Measurements from ENCODE around the gene TRUB2. TPM values are rescaled to one million over a fixed set of nuclear protein-coding genes. Genes with fewer than 3 reads are reported as not detected.

Gene TRUB2
- polyA plus RNA-seq, 6 donors from 2014 or later = 12.7 to 23.4 (median 22.1) TPM

DNA sequence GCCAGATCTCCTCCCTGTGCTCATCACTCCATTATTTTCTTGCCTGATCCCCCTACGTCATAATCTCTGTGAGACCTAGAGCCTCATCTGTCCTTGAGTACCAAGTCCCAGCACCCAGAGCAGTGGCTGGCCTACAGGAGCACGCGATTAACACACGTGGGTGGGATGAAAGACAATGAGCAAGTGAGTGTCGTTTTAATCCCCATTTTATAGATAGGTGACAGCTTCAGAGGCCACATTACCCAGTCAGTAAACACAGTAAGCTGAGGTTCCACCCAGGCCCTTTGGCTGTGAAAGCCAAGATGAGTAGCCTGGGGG is 17.3 kb downstream of the TRUB2 start:
- Mint-ChIP-seq H3K27ac (peak overlapping the region in 1 of 6 donors; percentile 17), H3K27me3 (no peaks in the 10 kb centered on the region), H3K4me3 (no peak overlapping the region), H3K4me1 (no peaks in the 10 kb centered on the region), H3K36me3 (peaks cover 5 to 8% of the 10 kb centered on the region in 2 donors), H3K9me3 (no peaks in the 10 kb centered on the region)
- DNase-seq = no peak
- no peak for ATAC-seq (ENCODE audit: low read depth in 2 of 2)

DNA sequence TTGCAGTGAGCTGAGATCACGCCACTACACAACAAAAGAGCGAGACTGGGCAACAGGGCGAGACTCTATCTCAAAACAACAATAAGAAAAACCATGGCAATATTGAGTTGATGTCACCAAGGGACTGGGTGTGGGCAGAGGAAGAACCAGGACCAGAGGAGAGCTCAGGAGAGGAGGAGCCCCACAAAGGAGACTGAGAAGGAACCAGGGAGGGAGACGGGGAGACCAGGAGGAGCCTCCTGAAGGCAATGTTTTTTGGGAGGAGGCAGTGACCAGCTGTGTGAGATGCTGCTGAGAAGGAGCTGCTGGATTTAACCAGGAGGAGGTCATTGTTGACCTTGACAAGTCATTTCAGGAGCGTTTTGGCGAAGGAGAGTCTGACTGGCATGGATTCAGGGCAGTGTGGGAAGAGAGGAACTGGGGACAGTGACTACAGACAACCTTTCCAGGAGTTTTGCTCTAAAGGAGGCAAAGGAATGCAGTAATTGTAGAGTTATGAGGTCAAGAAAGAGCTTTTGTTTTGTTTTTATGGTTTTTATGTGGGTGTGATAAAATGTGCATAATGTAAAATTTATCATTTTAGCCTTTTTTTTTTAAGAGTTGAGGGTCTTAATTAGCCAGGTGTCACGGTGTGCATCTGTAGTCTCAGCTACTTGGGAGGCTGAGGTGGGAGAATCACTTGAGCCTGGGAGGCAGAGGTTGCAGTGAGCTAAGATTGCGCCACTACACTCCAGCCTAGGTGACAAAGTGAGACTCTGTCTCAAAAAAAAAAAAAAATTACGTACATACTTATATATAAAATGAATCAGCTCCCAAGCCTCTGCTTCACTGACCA is 17.9 kb downstream of the TRUB2 start:
- Mint-ChIP-seq H3K27me3 (no peaks in the 10 kb centered on the region), H3K4me1 (no peaks in the 10 kb centered on the region), H3K9me3 (no peaks in the 10 kb centered on the region), H3K36me3 (peaks cover 5 to 6% of the 10 kb centered on the region in 2 donors), H3K4me3 (no peak overlapping the region), H3K27ac (peak overlapping the region in 3 of 6 donors; percentile 4 to 33 (median 17))
- DNase-seq (no peak), ATAC-seq (ENCODE audit: low read depth in 2 of 2) (no peak)

DNA sequence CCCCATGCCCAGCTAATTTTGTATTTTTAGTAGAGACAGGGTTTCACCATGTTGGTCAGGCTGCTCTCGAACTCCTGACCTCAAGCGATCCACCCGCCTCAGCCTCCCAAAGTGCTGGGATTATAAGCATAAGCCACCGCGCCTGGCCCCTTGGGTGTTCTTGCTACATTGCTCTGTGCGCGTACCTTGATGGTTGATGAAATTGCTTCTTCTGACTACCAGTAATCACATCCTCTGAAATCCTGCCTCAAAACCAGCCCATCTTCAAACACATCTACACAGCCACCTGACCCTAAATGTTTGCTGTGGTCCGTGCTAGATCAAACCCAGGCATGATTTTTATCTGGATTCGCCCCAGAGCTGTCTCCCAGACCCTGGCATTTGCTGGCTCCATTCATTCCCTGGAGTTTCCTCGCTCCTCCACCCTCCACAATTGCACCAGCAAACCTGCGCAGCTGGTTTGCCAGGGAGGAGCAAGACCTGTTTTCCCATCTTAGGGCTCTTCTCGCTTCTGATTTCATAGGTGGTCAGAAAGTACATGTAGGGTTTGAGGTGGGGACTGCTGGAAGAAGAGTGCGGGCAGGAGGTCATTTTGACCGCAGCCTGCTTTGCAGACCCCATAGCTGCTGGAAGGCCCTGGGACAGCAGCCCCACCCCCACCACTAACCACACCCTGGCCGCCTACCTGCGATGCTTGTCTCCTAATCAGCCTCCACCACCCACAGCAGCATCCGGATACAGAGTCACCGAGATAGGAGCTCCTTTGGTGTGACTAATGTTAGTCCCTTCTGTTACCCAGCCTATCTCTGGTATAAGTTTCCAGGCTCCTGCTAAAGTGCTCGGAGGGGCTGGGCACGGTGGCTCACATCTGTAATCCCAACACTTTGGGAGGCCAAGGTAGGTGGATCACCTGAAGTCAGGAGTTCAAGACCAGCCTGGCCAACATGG is 23.4 kb downstream of the TRUB2 start:
- ATAC-seq (ENCODE audit: low read depth in 2 of 2) (no peak), DNase-seq (no peak)
- no peak overlapping the region for H3K27ac Mint-ChIP-seq
- no peak overlapping the region for H3K4me3 Mint-ChIP-seq
- no peaks in the 10 kb centered on the region for H3K9me3 Mint-ChIP-seq
- no peaks in the 10 kb centered on the region for H3K27me3 Mint-ChIP-seq
- no peaks in the 10 kb centered on the region for H3K4me1 Mint-ChIP-seq
- H3K36me3 Mint-ChIP-seq = no peaks in the 10 kb centered on the region

DNA sequence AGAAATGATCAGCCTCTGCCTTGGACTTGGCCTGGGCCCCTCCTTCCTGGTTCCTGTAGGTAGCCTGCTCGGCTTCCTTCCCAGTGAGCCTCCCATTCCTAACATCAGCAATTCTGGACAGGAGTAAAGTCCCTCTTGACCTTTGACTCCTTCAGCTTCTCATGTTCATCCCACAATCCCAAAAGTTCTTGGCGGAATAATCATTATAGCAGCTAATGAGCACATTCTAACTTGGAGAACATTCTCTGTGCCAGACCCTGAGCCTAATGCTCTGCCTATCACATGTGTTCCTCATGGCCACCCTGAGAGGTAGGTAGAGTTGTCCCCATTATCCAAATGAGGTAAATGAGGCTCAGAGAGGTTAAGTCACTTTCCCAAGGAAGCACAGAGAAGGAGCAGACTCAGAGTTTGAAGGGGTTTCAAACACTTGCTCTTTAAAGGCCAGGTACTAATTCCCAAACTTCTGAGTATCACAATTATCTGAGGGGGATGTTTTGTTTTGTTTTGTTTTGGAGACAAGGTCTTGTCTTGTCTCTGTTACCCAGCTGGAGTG is 24.9 kb downstream of the TRUB2 start:
- H3K4me1 Mint-ChIP-seq = no peaks in the 10 kb centered on the region
- H3K27ac Mint-ChIP-seq = peak overlapping the region in 1 of 6 donors; percentile 36
- no peak overlapping the region for H3K4me3 Mint-ChIP-seq
- no peaks in the 10 kb centered on the region for H3K27me3 Mint-ChIP-seq
- ATAC-seq (ENCODE audit: low read depth in 2 of 2) = no peak
- no peaks in the 10 kb centered on the region for H3K9me3 Mint-ChIP-seq
- H3K36me3 Mint-ChIP-seq = no peaks in the 10 kb centered on the region
- DNase-seq = no peak

DNA sequence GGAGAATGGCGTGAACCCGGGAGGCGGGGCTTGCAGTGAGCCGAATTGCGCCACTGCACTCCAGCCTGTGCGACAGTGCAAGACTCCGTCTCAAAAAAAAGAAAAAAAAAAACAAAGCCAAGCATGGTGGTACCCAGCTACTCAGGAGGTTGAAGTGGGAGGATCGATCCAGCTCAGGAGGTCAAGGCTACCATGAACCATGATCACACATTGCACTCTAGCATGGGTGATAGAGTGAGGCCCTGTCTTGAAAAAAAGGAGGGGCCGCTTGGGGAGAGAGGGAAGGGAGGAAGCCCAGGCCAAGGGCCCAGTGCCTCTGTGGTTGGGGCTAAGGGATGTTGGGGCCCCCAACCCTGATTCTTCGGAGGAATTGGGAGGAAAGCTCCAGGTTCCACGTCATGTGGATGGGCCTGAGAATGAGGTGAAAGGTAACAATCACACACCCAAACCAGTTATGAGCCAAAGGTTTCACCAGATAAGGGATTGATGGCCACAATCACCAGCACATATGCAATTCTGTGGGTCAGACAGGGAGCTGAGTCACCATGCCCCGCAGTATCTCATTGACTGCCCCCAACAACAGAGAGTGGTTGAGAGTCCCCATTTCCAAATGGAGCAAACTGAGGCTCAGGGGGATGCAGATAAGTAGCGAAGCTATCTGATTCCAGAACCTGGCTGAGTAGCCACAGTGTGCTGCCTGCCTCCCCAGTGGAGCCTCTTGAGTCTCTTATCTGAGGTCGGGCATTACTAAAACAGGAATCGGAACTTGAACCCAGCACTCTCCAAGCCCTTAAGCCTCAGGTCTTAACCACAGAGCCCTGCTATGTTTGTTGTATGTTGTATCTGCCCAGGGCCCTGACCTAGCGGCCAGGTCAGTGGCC is 25.7 kb downstream of the TRUB2 start:
- Mint-ChIP-seq H3K9me3 (no peaks in the 10 kb centered on the region), H3K4me3 (no peak overlapping the region), H3K36me3 (no peaks in the 10 kb centered on the region), H3K4me1 (no peaks in the 10 kb centered on the region), H3K27me3 (no peaks in the 10 kb centered on the region), H3K27ac (peak overlapping the region in 1 of 6 donors; percentile 70)
- DNase-seq (no peak), ATAC-seq (ENCODE audit: low read depth in 2 of 2) (no peak)

DNA sequence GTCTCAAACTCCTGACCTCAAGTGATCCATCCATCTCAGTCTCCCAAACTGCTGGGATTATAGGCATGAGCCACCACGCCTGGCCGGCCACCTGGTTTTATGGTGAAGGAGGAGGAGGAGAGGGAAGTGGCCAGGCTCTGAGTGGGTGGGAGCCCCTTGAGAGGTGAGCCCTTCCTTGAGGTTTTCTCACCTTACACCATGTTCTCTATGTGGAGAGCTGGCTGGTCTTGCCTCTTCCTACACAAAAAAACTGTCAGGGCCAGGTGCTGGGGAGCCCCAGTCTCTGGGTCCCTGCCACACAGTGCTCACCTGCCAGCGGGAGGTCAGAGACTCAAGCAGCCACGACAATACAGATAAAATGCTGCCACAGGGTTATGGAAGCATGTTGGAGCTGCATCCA is 28.1 kb downstream of the TRUB2 start:
- no peak overlapping the region for H3K4me3 Mint-ChIP-seq
- ATAC-seq (ENCODE audit: low read depth in 2 of 2) (no peak), DNase-seq (no peak)
- H3K27ac Mint-ChIP-seq = peak overlapping the region in 1 of 6 donors; percentile 85
- H3K36me3 Mint-ChIP-seq = no peaks in the 10 kb centered on the region
- no peaks in the 10 kb centered on the region for H3K27me3 Mint-ChIP-seq
- H3K4me1 Mint-ChIP-seq = no peaks in the 10 kb centered on the region
- H3K9me3 Mint-ChIP-seq = no peaks in the 10 kb centered on the region

DNA sequence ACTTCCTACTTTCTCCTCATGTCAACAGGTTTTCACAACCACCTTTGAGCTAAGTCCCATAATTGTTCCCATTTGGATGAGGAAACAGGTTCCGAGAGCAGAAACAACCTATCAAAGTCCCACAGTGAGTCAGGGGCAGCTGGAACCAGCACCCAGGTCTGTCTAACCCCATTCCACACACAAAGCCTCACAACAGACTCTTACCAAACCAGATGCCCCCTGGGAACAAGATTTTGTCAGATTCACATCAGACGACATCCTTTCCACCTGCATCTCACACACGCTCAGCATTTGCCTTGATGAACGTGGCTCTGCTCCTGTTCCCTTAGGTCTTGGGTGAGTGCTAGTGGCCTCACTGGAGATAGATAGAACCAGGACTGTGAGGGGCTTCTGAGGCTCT is 29.2 kb downstream of the TRUB2 start:
- H3K4me3 Mint-ChIP-seq = no peak overlapping the region
- no peaks in the 10 kb centered on the region for H3K9me3 Mint-ChIP-seq
- DNase-seq (no peak), ATAC-seq (ENCODE audit: low read depth in 2 of 2) (no peak)
- peaks cover 0 to 2% of the 10 kb centered on the region in 2 donors for H3K36me3 Mint-ChIP-seq
- no peaks in the 10 kb centered on the region for H3K27me3 Mint-ChIP-seq
- H3K4me1 Mint-ChIP-seq = no peaks in the 10 kb centered on the region
- H3K27ac Mint-ChIP-seq = no peak overlapping the region

DNA sequence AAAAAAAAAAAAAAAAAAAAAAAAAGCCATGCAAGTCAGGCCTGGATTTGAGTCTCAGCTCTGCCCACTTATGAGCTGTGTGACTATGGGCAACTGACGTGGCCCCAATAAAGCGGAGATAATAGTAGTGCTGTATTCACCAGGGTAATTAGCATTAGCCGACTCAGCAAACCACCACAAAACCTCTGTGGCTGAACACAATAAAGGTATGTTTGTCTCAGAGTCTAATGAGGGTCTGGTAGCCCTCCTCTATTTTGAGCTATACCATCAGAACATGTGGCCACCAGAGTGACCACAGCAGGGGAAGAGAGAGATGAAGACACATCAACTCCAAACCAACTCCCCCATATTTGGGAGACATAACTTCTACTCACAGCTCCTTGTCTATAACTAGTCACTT is 30.2 kb downstream of the TRUB2 start:
- H3K4me1 Mint-ChIP-seq = no peaks in the 10 kb centered on the region
- no peak overlapping the region for H3K4me3 Mint-ChIP-seq
- ATAC-seq (ENCODE audit: low read depth in 2 of 2) (no peak), DNase-seq (no peak)
- peaks cover 0 to 8% of the 10 kb centered on the region in 2 donors for H3K36me3 Mint-ChIP-seq
- no peak overlapping the region for H3K27ac Mint-ChIP-seq
- H3K27me3 Mint-ChIP-seq = no peaks in the 10 kb centered on the region
- H3K9me3 Mint-ChIP-seq = no peaks in the 10 kb centered on the region

DNA sequence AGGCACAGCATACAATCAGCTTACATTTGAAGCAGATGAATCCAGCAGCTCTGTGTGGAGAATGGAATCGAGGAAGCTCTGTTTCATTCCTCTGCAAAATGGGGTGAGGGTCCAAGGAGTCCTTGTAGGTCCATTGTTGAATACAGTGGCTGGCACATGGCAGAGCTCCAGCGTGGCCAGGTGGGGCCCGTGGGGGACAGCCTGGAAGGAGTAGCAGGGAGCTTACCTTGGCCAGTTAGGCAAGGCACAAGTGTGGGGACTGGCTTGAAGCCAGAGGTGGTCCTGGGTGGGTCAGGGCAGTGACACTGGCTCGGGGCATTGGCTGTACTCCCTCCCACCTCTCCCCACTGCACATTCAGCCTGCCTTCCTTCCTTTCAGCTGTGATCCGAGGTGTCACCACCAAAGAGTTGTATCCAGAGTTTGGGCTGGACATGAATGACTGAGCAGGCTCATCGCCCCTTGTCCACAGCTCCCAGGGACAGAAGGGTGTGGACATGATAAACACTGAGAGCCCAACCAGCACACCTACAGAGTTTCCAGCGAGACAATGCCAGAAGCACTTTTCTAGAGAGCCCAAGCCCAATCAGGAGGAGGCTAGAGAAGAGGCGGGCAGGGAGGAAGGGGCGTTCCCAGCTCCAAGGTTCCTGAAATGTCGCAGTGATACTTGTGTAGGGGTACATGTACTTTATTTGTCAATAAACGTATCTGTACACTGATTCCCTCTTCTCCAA is 33.8 kb downstream of the TRUB2 start:
- ATAC-seq (ENCODE audit: low read depth in 2 of 2) = no peak
- H3K4me3 Mint-ChIP-seq = peak overlapping the region in 1 of 8 donors; percentile 11

DNA sequence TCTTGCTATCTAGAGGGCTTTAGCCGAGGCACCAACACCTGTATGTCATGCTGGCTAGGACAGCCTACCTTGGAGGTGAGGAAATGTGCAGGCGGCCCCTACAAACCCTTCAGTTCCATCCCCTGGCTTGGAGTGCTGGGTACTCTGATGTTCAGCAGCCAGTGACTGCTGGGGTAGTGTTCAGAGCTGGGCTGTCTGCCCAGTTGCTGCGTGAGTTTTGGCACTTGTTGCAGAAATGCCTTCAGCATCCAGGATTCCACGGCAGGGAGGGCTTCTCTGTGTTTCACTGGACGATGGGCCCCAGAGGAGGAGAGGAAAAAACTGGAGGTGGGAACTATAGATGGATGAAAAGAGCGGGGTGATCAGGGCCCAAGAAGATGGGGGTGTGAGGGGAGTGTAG is 35.8 kb downstream of the TRUB2 start:
- ATAC-seq (ENCODE audit: low read depth in 2 of 2) = no peak
- H3K27me3 Mint-ChIP-seq = no peaks in the 10 kb centered on the region

More for the DNA sequence above, 33.8 kb downstream of the TRUB2 start:
- H3K9me3 Mint-ChIP-seq = no peaks in the 10 kb centered on the region
- peaks cover 10 to 15% (median 11%) of the 10 kb centered on the region in 3 donors for H3K4me1 Mint-ChIP-seq
- no peak for DNase-seq
- H3K27ac Mint-ChIP-seq = peak overlapping the region in 1 of 6 donors; percentile 78
- H3K36me3 Mint-ChIP-seq = peaks cover 0 to 16% of the 10 kb centered on the region in 2 donors
- H3K27me3 Mint-ChIP-seq = no peaks in the 10 kb centered on the region

DNA sequence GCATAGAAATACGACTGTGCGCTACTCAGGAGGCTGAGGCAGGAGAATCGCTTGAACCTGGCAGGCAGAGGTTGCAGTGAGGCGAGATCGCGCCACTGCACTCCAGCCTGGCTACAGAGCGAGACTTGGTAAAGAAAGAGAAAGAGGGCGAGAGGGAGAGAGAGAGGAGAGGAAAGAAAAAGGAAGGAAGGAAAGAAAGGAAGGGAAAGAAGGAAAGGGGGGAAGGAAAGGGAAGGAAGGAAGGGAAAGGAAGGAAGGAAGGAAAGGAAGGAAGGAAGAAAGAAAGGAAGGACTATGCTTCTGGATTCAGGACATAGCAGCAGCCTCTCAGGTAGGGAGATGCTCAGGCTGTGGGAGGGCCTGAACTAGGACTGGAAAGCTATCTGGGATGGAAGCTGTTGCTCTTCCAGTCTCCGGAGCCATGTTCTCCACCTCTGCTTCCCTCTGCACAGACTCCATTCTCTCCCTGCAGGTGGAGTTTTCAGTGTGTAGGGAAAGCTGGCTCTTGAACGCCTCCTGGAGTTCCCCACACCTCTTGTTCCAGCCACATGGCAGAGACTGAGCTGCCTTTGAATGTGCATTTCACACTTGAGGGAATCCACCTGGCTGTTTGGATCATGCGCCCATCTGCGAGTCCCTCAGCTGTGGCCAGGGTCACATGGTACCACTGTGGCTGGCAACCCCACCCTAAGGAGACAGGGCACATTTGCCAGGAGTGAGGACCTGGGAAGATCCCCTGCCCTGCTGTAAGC is 37.0 kb downstream of the TRUB2 start:
- Mint-ChIP-seq H3K4me1 (peaks cover 12 to 15% (median 13%) of the 10 kb centered on the region in 3 donors), H3K27ac (peak overlapping the region in 3 of 6 donors; percentile 14 to 91 (median 53)), H3K27me3 (no peaks in the 10 kb centered on the region), H3K4me3 (no peak overlapping the region), H3K36me3 (peaks cover 0 to 16% of the 10 kb centered on the region in 2 donors), H3K9me3 (no peaks in the 10 kb centered on the region)
- DNase-seq = peak; percentile 5
- ATAC-seq (ENCODE audit: low read depth in 2 of 2) = peak; percentile 42 to 51

More for the DNA sequence above, 35.8 kb downstream of the TRUB2 start:
- Mint-ChIP-seq H3K9me3 (no peaks in the 10 kb centered on the region), H3K4me3 (no peak overlapping the region), H3K4me1 (peaks cover 10 to 15% (median 11%) of the 10 kb centered on the region in 3 donors), H3K27ac (no peak overlapping the region), H3K36me3 (peaks cover 0 to 16% of the 10 kb centered on the region in 2 donors)
- no peak for DNase-seq

DNA sequence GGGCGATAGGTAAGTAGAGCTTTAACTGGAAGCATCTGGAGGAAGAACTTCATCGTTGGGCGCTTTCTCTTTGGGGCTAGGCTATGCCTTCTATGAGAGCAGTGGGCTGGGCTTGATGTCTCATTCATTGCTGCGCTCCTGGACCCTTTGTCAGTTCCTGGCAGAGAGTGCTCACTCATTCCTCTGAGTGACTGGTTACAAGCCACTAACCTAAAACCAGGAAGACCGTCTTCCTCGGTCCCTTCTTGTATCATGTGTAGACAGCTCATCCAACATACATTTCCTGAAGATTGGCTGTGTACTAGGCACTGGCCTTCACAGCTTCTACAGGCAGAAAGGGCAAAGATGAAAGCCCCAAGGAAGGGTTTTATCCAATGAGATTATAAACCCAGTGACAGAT is 39.7 kb downstream of the TRUB2 start:
- peaks cover 0 to 8% of the 10 kb centered on the region in 2 donors for H3K36me3 Mint-ChIP-seq
- H3K27ac Mint-ChIP-seq = no peak overlapping the region
- H3K27me3 Mint-ChIP-seq = no peaks in the 10 kb centered on the region
- no peak for ATAC-seq (ENCODE audit: low read depth in 2 of 2)
- peaks cover 13 to 19% (median 17%) of the 10 kb centered on the region in 3 donors for H3K4me1 Mint-ChIP-seq
- H3K9me3 Mint-ChIP-seq = no peaks in the 10 kb centered on the region
- no peak for DNase-seq
- no peak overlapping the region for H3K4me3 Mint-ChIP-seq

All from naive B cell (primary cell).